Osteoblast (primary cell): ENCODE data around the gene RAD23A. TPM values are rescaled to one million over a fixed set of nuclear protein-coding genes. Genes with fewer than 3 reads are reported as not detected.

Source experiments
- DNase-seq: peaks from one replicate; pipeline ENCODE4 v3.0.0; 2011; ENCODE audit warnings: low spot score, mixed read lengths; ENCODE audit not compliant: insufficient read length; ENCODE audit errors: missing footprints
- H2AFZ ChIP-seq: 2 replicates; pipeline ENCODE4 v1.6.0; 2011; ENCODE audit warnings: mild to moderate bottlenecking, low read length
- H3K27ac ChIP-seq: 2 replicates; pipeline ENCODE4 v1.5.1; 2011; ENCODE audit warnings: mild to moderate bottlenecking, low read depth, low read length, moderate library complexity
- H3K27me3 ChIP-seq: 2 replicates; pipeline ENCODE4 v1.6.0; 2012; ENCODE audit warnings: mild to moderate bottlenecking, control low read depth, inconsistent platforms, low read length, moderate library complexity; ENCODE audit not compliant: insufficient read depth
- H3K36me3 ChIP-seq: 2 replicates; pipeline ENCODE4 v1.5.1; 2011; ENCODE audit warnings: mild to moderate bottlenecking, low read length, control low read depth, moderate library complexity; ENCODE audit not compliant: insufficient read depth
- H3K4me1 ChIP-seq: 2 replicates; pipeline ENCODE4 v1.5.1; 2011; ENCODE audit warnings: mild to moderate bottlenecking, low read length, control low read depth, moderate library complexity; ENCODE audit not compliant: insufficient read depth
- H3K4me2 ChIP-seq: 2 replicates; pipeline ENCODE4 v1.6.0; 2011; ENCODE audit warnings: mild to moderate bottlenecking, low read length; ENCODE audit not compliant: insufficient read depth
- H3K4me3 ChIP-seq: fragments of 200-600 bp; sonication (generic); 3 replicates; pipeline ENCODE4 v1.5.1; 2012; ENCODE audit warnings: mild to moderate bottlenecking, low read length, inconsistent platforms; ENCODE audit not compliant: insufficient read depth
- H3K79me2 ChIP-seq: 2 replicates; pipeline ENCODE4 v1.6.0; 2012; ENCODE audit warnings: mild to moderate bottlenecking, low read length, control low read depth, inconsistent platforms; ENCODE audit not compliant: insufficient read depth
- H3K9me3 ChIP-seq: 2 replicates; pipeline ENCODE4 v1.5.1; 2011; ENCODE audit warnings: low read depth, low read length, control low read depth
- H4K20me1 ChIP-seq: 2 replicates; pipeline ENCODE4 v1.6.0; 2012; ENCODE audit warnings: mild to moderate bottlenecking, low read length, control low read depth; ENCODE audit not compliant: insufficient read depth
- total RNA-seq: library from RNA; depleted of rRNA; stranded (reverse); fragments of >200 nt; gene quantifications from 2 replicates; pipeline ENCODE4 v1.2.3, GENCODE V29; 2012
- TF ChIP-seq, protein P1 (sequence below): IDR thresholded peaks from 2 replicates; pipeline ENCODE4 v1.5.1; 2011; ENCODE audit warnings: mild to moderate bottlenecking, low read depth, low read length, moderate library complexity; ENCODE audit errors: extremely low read depth

RAD23A gene
- total RNA-seq, 1 donor, result 84.0 TPM

DNA sequence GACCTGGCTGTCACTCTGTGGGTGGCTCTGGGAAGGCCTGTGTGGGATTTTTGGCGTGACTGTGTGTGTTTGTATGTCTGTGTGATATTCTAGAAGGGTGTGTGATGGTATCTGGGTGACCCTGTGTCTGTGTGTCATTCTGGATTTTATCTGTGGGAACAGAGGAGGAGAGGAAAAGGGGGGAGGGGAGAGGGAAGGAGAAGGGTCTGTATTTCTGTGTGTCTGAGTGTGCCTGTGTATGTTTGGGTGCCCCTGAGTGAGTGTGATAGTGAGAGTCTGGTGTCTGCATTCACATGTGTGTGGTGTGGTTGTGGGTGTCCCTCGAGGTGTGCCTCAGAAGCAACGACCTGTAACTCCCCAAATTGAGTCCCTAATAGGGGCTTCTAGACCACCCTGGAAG, 41.5 kb downstream of the RAD23A start:
- Histone ChIP-seq H3K79me2 (no peaks in the 10 kb centered on the region), H2AFZ (no peak overlapping the region), H3K9me3 (no peaks in the 10 kb centered on the region), H3K4me2 (no peak overlapping the region), H3K4me1 (peaks cover 16% of the 10 kb centered on the region), H4K20me1 (no peaks in the 10 kb centered on the region), H3K4me3 (no peak overlapping the region), H3K27me3 (peaks cover 3% of the 10 kb centered on the region), H3K36me3 (no peaks in the 10 kb centered on the region), H3K27ac (no peak overlapping the region)
- peak; percentile 83 for DNase-seq
- TF ChIP-seq, protein P1, sequence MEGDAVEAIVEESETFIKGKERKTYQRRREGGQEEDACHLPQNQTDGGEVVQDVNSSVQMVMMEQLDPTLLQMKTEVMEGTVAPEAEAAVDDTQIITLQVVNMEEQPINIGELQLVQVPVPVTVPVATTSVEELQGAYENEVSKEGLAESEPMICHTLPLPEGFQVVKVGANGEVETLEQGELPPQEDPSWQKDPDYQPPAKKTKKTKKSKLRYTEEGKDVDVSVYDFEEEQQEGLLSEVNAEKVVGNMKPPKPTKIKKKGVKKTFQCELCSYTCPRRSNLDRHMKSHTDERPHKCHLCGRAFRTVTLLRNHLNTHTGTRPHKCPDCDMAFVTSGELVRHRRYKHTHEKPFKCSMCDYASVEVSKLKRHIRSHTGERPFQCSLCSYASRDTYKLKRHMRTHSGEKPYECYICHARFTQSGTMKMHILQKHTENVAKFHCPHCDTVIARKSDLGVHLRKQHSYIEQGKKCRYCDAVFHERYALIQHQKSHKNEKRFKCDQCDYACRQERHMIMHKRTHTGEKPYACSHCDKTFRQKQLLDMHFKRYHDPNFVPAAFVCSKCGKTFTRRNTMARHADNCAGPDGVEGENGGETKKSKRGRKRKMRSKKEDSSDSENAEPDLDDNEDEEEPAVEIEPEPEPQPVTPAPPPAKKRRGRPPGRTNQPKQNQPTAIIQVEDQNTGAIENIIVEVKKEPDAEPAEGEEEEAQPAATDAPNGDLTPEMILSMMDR, result no peak

DNA sequence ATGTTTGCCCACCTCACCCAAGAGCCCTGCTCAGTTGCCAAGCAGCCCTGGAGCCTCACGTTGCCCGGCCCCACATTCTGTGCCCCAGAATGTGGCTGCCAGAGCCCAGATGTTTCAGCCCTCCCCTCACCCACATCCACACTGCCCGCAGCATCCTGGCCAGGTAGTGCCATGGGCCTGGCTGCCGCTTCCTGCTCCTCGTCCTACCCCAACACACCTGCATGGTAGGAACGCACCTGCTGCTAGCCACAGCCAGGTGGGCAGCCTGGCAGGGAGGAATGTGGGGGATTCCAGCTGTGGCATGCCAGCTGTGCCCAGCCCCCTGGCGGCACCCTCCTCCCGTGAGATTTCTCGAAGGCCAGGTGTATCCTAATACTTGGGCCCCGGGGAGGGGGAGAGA, 42.1 kb downstream of the RAD23A start:
- H3K9me3 ChIP-seq, result no peaks in the 10 kb centered on the region
- no peaks in the 10 kb centered on the region for H3K36me3 ChIP-seq
- no peaks in the 10 kb centered on the region for H4K20me1 ChIP-seq
- TF ChIP-seq, protein P1, result no peak
- no peak overlapping the region for H3K4me2 ChIP-seq
- DNase-seq, result peak; percentile 67
- H3K27me3 ChIP-seq, result no peaks in the 10 kb centered on the region
- H3K27ac ChIP-seq, result no peak overlapping the region
- H3K4me1 ChIP-seq, result peaks cover 16% of the 10 kb centered on the region
- H2AFZ ChIP-seq, result no peak overlapping the region
- H3K4me3 ChIP-seq, result no peak overlapping the region
- H3K79me2 ChIP-seq, result no peaks in the 10 kb centered on the region

DNA sequence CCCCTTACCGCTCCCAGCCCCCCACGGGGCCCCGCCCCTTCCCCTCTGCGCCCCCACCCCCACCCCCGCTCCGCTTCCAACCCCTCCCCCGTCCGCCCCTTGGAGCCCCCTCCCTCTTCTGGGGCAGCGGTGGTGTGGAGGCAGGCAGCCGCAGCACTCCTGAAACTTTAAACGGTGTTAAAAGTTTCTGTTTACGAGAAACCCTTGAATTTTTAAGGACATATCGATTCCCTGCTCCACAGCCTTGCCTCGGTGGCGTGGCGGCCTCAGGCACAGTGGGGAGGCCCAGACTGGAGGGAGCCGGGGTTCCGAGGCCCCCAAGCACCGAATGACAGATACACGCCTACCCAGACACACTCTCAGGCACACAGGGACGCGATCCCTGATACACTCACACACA, 44.8 kb downstream of the RAD23A start:
- Histone ChIP-seq H3K4me2 (no peak overlapping the region), H3K4me3 (no peak overlapping the region), H3K36me3 (no peaks in the 10 kb centered on the region), H4K20me1 (no peaks in the 10 kb centered on the region), H3K27me3 (no peaks in the 10 kb centered on the region), H3K27ac (no peak overlapping the region), H2AFZ (no peak overlapping the region), H3K9me3 (no peaks in the 10 kb centered on the region), H3K79me2 (no peaks in the 10 kb centered on the region), H3K4me1 (peaks cover 6% of the 10 kb centered on the region)
- peak; percentile 73 for DNase-seq
- TF ChIP-seq, protein P1, result no peak

DNA sequence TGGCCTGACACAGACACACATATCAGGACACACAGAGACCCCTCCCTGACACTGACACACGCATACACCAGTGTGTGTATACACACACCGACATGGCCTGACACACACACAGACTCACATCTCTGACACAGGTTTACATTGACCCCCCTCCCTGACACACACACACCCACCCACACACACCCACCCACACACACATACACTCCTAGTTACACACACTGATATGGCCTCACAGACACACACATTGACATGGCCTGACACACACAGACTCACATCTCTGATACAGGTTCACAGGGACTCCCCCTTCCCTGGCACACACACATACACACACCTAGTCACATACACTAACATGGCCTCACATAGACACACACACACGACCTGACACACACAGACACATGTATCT, 45.2 kb downstream of the RAD23A start:
- no peak overlapping the region for H3K4me2 ChIP-seq
- no peaks in the 10 kb centered on the region for H3K9me3 ChIP-seq
- no peaks in the 10 kb centered on the region for H4K20me1 ChIP-seq
- peaks cover under 1% of the 10 kb centered on the region for H3K79me2 ChIP-seq
- TF ChIP-seq, protein P1, result no peak
- no peaks in the 10 kb centered on the region for H3K36me3 ChIP-seq
- H3K4me1 ChIP-seq, result peaks cover 5% of the 10 kb centered on the region
- no peaks in the 10 kb centered on the region for H3K27me3 ChIP-seq
- no peak overlapping the region for H2AFZ ChIP-seq
- no peak for DNase-seq
- no peak overlapping the region for H3K27ac ChIP-seq
- no peak overlapping the region for H3K4me3 ChIP-seq
